HUES48 (cell line): ENCODE measurements around the gene SERTAD4.
"Not testable (repeated sequence)": the region's sequence is repeated elsewhere in the genome, so short reads cannot be mapped to it uniquely, and the experiment has no call there.

ENCODE experiments used
- H3K27ac ChIP-seq: one replicate; pipeline ENCODE4 v1.7.0; 2013; ENCODE audit warnings: low read depth, low read length, inconsistent platforms
- H3K27me3 ChIP-seq: 2 replicates; pipeline ENCODE4 v1.6.1; 2013; ENCODE audit warnings: mild to moderate bottlenecking, low read length; ENCODE audit not compliant: control insufficient read depth, insufficient read depth
- H3K36me3 ChIP-seq: 2 replicates; pipeline ENCODE4 v1.6.1; 2013; ENCODE audit warnings: low read length; ENCODE audit not compliant: control insufficient read depth, insufficient read depth
- H3K4me1 ChIP-seq: 2 replicates; pipeline ENCODE4 v1.6.1; 2013; ENCODE audit warnings: mild to moderate bottlenecking, low read length; ENCODE audit not compliant: control insufficient read depth, insufficient read depth
- H3K4me3 ChIP-seq: 2 replicates; pipeline ENCODE4 v1.5.1; 2013; ENCODE audit warnings: mild to moderate bottlenecking, low read depth, low read length
- H3K9ac ChIP-seq: 2 replicates; pipeline ENCODE4 v1.6.1; 2013; ENCODE audit warnings: mild to moderate bottlenecking, low read depth, low read length, moderate library complexity
- H3K9me3 ChIP-seq: 2 replicates; pipeline ENCODE4 v1.6.1; 2013; ENCODE audit warnings: low read length; ENCODE audit not compliant: control insufficient read depth, insufficient read depth

Gene SERTAD4

DNA sequence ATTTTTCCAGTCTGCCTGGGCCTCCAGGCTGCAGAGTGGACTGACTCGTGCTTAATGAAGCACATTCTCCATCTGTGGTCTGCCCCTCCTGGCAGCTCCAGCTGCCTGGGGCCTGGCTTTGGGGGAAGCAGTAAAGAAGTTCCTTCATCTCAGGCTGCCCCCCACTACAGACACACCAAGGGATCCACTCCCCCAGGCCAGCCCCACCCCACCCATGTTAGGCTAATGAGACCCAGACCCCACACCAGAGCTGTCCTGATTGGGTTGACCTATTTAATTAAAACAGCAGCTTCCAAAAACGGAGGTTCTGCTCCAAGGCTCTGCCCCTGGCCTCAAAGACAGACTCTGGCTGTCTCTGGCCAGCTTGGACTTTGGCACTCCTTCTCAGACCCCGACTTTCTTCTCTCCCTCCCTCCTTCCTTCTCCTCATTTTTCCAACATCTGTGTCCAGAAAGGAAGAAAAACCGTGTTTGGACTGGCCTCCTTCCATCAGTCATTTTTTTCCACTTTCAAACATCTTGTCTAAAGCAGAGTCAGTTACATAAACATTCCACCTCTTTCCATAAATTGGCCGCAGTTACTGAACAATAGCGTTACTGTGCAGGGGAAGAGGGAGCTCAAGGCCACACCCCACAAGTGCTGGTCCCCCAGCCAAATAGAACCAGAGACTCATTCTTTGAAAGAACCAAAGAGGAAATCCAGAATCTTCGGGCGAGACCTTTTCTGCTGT, 29.7 kb downstream of the SERTAD4 start:
- no peaks in the 10 kb centered on the region for H3K36me3 ChIP-seq
- H3K4me3 ChIP-seq, result no peak overlapping the region
- no peaks in the 10 kb centered on the region for H3K9me3 ChIP-seq
- no peak overlapping the region for H3K27ac ChIP-seq
- no peak overlapping the region for H3K9ac ChIP-seq
- peaks cover 20% of the 10 kb centered on the region for H3K4me1 ChIP-seq
- H3K27me3 ChIP-seq, result no peaks in the 10 kb centered on the region; the same call in none of the 2 replicates

DNA sequence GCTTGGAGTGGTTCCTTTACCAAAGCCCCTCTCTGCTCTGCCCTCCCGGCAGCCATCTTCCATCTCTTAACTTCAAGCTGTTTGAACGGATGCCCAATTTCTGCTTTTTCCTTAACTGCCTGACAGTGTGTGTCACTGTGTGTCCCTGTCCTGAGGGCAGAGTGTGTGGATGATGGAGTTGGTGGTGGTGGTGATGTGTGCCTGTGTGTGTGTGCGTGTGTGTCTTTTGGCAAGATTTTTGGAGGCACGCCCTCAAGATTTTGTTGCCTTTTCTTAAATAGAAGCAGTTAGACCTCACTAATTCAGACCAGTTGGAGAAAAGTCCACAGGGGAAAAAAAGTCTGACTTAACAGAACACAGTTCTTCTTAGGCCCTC, 30.3 kb downstream of the SERTAD4 start:
- Histone ChIP-seq H3K27ac (no peak overlapping the region), H3K4me3 (no peak overlapping the region), H3K9me3 (no peaks in the 10 kb centered on the region), H3K36me3 (no peaks in the 10 kb centered on the region), H3K9ac (no peak overlapping the region), H3K4me1 (peaks cover 20% of the 10 kb centered on the region), H3K27me3 (no peaks in the 10 kb centered on the region; the same call in none of the 2 replicates)

DNA sequence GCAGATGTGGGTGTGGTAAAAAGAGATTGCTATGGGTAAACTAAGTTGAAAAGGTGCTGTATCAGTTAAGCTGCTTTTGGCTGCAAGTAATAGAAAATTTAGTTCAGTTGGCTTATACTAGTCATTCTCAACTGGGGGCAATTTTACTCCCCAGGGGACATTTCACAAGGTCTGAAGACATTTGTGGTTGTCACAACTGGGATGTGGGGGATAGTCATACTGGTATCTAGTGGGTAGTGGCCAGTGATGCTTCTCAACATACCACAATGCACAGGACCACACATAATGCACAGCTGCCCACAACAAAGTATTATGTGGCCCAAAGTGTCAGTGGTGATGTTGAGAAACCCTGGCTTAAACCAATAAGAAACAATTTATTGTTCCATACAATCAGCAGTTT, 31.4 kb downstream of the SERTAD4 start:
- no peak overlapping the region for H3K9ac ChIP-seq
- H3K4me3 ChIP-seq, result no peak overlapping the region
- H3K4me1 ChIP-seq, result peaks cover 20% of the 10 kb centered on the region
- H3K27ac ChIP-seq, result no peak overlapping the region
- no peaks in the 10 kb centered on the region for H3K36me3 ChIP-seq
- no peaks in the 10 kb centered on the region; the same call in none of the 2 replicates for H3K27me3 ChIP-seq
- no peaks in the 10 kb centered on the region for H3K9me3 ChIP-seq

DNA sequence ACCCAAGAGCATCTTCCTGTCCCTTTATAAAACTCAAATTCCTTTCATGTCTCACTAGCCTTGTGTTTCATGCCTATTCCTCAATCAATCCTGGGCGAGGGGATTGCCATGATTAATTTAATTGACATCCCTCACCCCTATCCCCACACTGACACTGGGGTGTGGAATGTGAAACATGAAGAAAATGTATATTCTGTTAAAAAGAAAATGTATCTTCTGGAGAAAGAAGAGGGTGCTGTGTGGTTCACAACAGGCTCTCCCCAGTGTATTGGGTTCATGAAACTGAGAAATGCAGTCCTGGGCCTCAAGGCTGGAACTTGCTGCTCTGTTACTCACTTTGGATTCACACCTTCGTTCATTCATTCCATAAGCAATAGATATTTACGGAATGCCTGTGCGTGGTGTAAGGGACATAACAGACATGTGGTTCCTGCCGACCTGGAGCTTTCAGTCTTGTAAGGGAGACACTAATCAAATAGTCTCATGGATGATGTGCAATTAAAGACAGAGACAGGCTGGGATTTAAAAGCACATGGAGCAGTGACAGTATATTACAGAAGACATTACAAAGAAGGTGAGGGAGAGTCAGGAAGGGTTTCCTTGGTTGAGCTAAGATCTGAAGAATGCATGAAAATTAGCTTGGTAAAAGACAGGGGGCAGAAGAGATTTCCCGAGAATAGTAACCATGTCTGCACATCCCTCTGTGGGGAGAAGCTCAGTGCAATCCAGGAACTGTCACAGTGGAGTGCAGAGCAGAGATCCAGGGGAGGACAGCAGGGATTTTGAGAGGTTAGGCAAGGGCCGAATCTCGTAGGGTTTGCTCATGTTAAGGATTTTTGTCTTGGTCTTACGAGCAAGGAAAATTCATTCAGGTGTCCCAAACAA, 32.1 kb downstream of the SERTAD4 start:
- Histone ChIP-seq H3K9ac (no peak overlapping the region), H3K27me3 (no peaks in the 10 kb centered on the region; the same call in none of the 2 replicates), H3K4me1 (peaks cover 17% of the 10 kb centered on the region), H3K9me3 (no peaks in the 10 kb centered on the region), H3K4me3 (no peak overlapping the region), H3K27ac (no peak overlapping the region), H3K36me3 (no peaks in the 10 kb centered on the region)

DNA sequence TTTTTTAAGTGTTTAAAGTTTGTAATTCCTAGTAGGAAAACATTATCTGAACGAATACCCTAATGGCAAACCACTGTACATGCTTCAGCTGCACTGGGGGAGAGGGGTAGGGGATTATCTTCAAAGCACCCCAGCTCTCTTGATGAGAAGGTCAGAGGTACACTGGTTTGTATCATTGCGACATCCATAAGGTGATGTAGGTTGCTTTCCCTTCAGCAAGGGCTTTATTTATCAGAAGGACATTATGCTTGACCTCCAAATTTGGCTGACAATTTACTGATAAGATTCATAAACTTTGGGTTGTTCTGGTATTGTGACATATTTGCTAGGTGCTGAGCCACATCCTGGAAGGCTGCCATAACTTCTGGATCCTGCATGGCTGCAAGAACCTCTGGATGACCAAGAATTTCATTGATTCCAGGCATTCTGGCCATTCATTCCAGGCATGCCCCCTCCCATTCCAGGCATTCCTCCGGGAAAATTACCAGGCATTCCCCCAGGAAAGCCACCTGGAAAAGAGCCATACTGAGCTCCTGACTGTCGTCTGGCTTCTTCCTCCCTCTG, 32.9 kb downstream of the SERTAD4 start:
- not testable (repeated sequence) for H3K36me3 ChIP-seq, H3K9me3 ChIP-seq, H3K9ac ChIP-seq, H3K4me3 ChIP-seq, H3K27me3 ChIP-seq, H3K27ac ChIP-seq
- peaks cover 13% of the 10 kb centered on the region for H3K4me1 ChIP-seq

DNA sequence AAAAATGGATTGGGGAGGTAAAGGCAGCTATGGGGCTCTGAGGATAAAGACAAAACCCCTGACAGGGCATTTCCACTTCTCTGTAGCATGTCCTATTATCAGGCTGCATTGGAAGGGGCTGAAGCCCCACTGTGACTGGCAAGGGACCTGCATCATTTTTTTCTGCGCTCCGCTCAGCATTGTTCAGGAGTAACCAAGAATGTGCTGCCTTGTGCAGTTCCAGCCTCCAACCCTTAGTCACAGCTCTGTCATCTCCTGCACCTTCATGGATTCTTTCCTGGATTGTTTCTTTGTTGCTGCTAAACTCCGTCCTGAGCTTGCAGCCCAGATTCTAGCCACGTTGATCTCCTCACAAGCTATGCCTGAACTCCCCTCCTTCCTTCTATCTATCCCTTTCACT, 37.4 kb downstream of the SERTAD4 start:
- Histone ChIP-seq H3K4me1 (peaks cover 20% of the 10 kb centered on the region), H3K4me3 (no peak overlapping the region)

DNA sequence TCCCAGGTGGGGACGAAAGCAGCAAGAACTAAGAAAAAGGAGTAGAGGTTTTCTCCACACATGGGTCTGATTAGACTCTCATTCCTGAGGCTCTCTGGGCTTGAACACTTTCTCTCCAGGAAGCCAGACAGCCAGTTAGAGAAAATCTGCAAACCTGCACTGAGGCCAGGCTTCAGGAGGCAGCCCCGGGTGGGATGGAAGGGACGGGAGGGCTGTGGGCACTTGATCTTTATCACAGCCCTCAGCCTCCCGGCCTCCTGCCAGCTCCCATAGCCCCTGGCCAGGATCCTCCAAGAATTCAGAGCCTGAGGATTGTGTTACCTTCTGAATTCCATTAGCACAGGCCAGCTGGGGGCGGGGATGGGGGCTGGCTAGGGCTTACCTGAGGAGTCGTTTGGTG, 40.1 kb downstream of the SERTAD4 start:
- no peak overlapping the region for H3K9ac ChIP-seq

More for the DNA sequence above, 37.4 kb downstream of the SERTAD4 start:
- Histone ChIP-seq H3K9ac (no peak overlapping the region), H3K27ac (no peak overlapping the region), H3K9me3 (no peaks in the 10 kb centered on the region), H3K27me3 (no peaks in the 10 kb centered on the region), H3K36me3 (no peaks in the 10 kb centered on the region)

DNA sequence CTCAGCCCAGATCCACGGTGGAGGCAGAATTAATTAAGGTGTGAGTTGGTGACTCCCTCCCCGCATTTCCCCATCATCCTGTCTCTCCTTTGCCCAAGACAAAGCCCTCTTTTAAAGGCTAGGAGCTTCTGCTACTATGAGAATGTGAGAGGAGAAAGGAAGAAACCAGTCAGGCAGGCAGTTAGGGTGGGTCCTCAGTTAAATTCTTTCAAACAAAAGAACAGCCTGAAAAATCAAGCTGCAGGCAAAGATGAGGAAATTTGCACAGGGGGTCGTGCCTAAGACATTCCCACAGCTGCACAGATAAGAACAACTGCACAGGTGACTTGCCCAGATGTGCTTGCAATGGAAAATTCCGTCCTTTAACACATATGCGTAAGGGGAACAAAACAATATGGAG, 47.6 kb downstream of the SERTAD4 start:
- Histone ChIP-seq H3K9ac (no peak overlapping the region), H3K27me3 (no peaks in the 10 kb centered on the region), H3K36me3 (no peaks in the 10 kb centered on the region), H3K4me1 (no peaks in the 10 kb centered on the region), H3K4me3 (no peak overlapping the region), H3K9me3 (peaks cover 13% of the 10 kb centered on the region), H3K27ac (no peak overlapping the region)

More for the DNA sequence above, 40.1 kb downstream of the SERTAD4 start:
- no peak overlapping the region for H3K4me3 ChIP-seq
- H3K4me1 ChIP-seq, result peaks cover 14% of the 10 kb centered on the region
- H3K27ac ChIP-seq, result no peak overlapping the region
- no peaks in the 10 kb centered on the region for H3K9me3 ChIP-seq
- no peaks in the 10 kb centered on the region for H3K27me3 ChIP-seq
- H3K36me3 ChIP-seq, result no peaks in the 10 kb centered on the region

DNA sequence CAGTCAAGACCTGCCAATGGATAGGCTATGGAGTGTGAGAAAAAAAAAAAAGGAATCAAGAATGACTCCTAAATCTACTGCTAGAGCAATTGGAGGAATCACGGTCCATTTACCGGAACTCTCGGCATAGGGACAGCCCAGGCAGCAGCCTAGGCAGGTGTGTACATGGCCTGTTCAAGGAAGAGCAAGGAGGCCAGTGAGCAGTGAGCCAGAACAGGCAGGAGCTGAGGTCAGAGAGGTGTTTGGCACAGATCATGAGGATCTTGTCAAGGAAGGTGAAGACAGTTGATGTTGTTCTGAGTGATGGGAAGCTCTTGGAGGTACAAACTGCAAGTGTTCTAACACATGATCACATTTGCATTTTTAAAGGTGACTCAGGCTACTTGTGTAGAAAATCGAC, 55.5 kb downstream of the SERTAD4 start:
- H3K27ac ChIP-seq, result no peak overlapping the region
- peaks cover 21% of the 10 kb centered on the region for H3K27me3 ChIP-seq
- no peak overlapping the region for H3K4me3 ChIP-seq
- H3K9ac ChIP-seq, result no peak overlapping the region
- H3K36me3 ChIP-seq, result no peaks in the 10 kb centered on the region
- H3K9me3 ChIP-seq, result no peaks in the 10 kb centered on the region
- H3K4me1 ChIP-seq, result peaks cover 13% of the 10 kb centered on the region

DNA sequence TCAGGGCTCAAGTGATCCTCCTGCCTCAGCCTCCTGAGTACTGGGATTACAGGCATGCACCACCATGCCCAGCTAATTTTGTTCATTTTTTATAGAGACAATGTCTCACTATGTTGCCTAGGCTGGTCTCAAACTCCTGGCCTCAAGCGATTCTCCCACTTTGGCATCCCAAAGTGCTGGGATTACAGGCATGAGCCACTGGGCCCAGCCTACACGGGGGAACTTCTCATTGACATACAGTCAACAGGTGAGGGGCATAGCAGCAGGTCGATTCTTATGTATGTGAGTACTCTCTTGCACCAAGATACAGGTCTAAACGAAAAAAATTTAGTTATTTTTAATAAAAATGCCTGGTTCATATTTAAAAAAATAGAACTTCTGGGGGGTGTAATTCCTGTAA, 56.7 kb downstream of the SERTAD4 start:
- no peak overlapping the region for H3K4me3 ChIP-seq

More for the DNA sequence above, 56.7 kb downstream of the SERTAD4 start:
- H3K9me3 ChIP-seq, result no peaks in the 10 kb centered on the region
- no peak overlapping the region for H3K9ac ChIP-seq
- peaks cover 28% of the 10 kb centered on the region for H3K27me3 ChIP-seq
- peaks cover 17% of the 10 kb centered on the region for H3K4me1 ChIP-seq
- no peaks in the 10 kb centered on the region for H3K36me3 ChIP-seq
- no peak overlapping the region for H3K27ac ChIP-seq
